ENCODE results near the gene MAT2A. TPM values are rescaled to one million over a fixed set of nuclear protein-coding genes. Genes with fewer than 3 reads are reported as not detected.

The MAT2A gene
- total RNA-seq, 1 experiment from 2014 or later = 250 TPM

DNA sequence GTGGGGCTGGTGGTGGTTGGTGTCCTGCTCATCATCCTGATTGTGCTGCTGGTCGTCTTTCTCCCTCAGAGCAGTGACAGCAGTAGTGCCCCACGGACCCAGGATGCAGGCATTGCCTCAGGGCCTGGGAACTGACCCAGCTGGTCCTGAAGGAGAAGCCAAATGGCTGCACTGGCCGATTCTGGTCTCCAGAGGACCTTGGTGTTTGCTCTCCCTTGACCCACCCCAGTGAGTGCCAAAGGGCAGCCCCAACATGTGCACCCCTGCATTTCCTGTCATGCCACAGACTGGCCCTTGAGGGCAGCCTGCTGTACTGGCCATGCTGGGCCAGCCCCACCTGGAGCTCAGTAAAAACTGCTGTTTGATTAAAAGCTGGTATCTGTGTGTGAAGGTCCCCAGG lies 54.1 kb downstream of the MAT2A start:
- Mint-ChIP-seq H3K27me3 (ENCODE audit: insufficient read depth, unreplicated experiment) (peaks cover 7% of the 10 kb centered on the region), H3K36me3 (ENCODE audit: insufficient read depth, unreplicated experiment) (peaks cover 23% of the 10 kb centered on the region), H3K27ac (ENCODE audit: unreplicated experiment) (no peak overlapping the region), H3K4me1 (ENCODE audit: low read depth, unreplicated experiment) (peaks cover 37% of the 10 kb centered on the region), H3K4me3 (ENCODE audit: unreplicated experiment) (no peak overlapping the region), H3K9me3 (ENCODE audit: unreplicated experiment) (no peaks in the 10 kb centered on the region)
- no peak for DNase-seq
- intact Hi-C loops (cut with micrococcal nuclease; ENCODE audit: unreplicated experiment) = no loop called here
- Histone ChIP-seq H3K27me3 (replicated peaks; ENCODE audit: control insufficient read depth, insufficient read depth, low read length) (no peaks in the 10 kb centered on the region), H3K9me3 (no peaks in the 10 kb centered on the region), H3K4me3 (ENCODE audit: low read depth, low read length) (no peak overlapping the region), H3K36me3 (ENCODE audit: control insufficient read depth, insufficient read depth, low read length) (peaks cover 6% of the 10 kb centered on the region), H3K4me1 (peaks cover 18% of the 10 kb centered on the region; the same call in 1 of the 2 replicates)
- BruUV-seq (replicated peaks) = no TSS peak
- ChIA-PET POLR2A (no interaction called here), CTCF (no interaction called here)
- TF ChIP-seq, protein P1, sequence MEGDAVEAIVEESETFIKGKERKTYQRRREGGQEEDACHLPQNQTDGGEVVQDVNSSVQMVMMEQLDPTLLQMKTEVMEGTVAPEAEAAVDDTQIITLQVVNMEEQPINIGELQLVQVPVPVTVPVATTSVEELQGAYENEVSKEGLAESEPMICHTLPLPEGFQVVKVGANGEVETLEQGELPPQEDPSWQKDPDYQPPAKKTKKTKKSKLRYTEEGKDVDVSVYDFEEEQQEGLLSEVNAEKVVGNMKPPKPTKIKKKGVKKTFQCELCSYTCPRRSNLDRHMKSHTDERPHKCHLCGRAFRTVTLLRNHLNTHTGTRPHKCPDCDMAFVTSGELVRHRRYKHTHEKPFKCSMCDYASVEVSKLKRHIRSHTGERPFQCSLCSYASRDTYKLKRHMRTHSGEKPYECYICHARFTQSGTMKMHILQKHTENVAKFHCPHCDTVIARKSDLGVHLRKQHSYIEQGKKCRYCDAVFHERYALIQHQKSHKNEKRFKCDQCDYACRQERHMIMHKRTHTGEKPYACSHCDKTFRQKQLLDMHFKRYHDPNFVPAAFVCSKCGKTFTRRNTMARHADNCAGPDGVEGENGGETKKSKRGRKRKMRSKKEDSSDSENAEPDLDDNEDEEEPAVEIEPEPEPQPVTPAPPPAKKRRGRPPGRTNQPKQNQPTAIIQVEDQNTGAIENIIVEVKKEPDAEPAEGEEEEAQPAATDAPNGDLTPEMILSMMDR (IDR thresholded peaks at IDR 0.05; ENCODE audit: insufficient read depth in 1 of 2, low read depth in 1 of 2, low read length in 1 of 2, severe bottlenecking in 1 of 2, unreplicated experiment in 1 of 2) = no peak

Other genes starting within 250 kb of the MAT2A start
- gene TGOLN2, start 211.2 kb upstream of the MAT2A start, total RNA-seq (2022) = 109 and 119 TPM in 2 replicates
- 31.1 and 32.3 TPM in 2 replicates for gene RETSAT, start 184.6 kb upstream of the MAT2A start, total RNA-seq (2022)
- 10.3 and 11.3 TPM in 2 replicates for gene ELMOD3, start 184.4 kb upstream of the MAT2A start, total RNA-seq (2022)
- gene CAPG, start 128.8 kb upstream of the MAT2A start, total RNA-seq (2022) = 6.2 and 10.0 TPM in 2 replicates
- 0.51 and 0.88 TPM in 2 replicates for gene SH2D6, start 120.5 kb upstream of the MAT2A start, total RNA-seq (2022)
- gene GGCX, start 22.3 kb downstream of the MAT2A start, total RNA-seq (2022) = 85.1 and 96.8 TPM in 2 replicates
- 82.9 and 85.5 TPM in 2 replicates for gene VAMP8, start 38.4 kb downstream of the MAT2A start, total RNA-seq (2022)
- gene VAMP5, start 45.3 kb downstream of the MAT2A start, total RNA-seq (2022) = 11.0 and 15.1 TPM in 2 replicates
- gene RNF181, start 56.6 kb downstream of the MAT2A start, total RNA-seq (2022) = 113 and 123 TPM in 2 replicates
- gene TMEM150A, start 63.5 kb downstream of the MAT2A start, total RNA-seq (2022) = 24.0 and 25.3 TPM in 2 replicates
- 49.0 and 54.5 TPM in 2 replicates for gene C2orf68, start 72.9 kb downstream of the MAT2A start, total RNA-seq (2022)
- gene USP39, start 77.0 kb downstream of the MAT2A start, total RNA-seq (2022) = 82.1 and 83.5 TPM in 2 replicates
- gene SFTPB, start 129.0 kb downstream of the MAT2A start, total RNA-seq (2022) = not detected in 2 replicates
- not detected in 2 replicates for gene GNLY, start 155.2 kb downstream of the MAT2A start, total RNA-seq (2022)
- not detected in 2 replicates for gene ATOH8, start 214.8 kb downstream of the MAT2A start, total RNA-seq (2022)

Measured in Caco-2 (cell line).